Tibial artery (tissue), 4 donors: ENCODE data around the gene ZFAND3.
"Not testable (repeated sequence)": the region's sequence is repeated elsewhere in the genome, so short reads cannot be mapped to it uniquely, and the experiment has no call there.

Experiments used
- DNase-seq, 2 donors: peaks; one replicate each; pipeline ENCODE4 v3.0.0-alpha.2; 2019
- H3K27ac ChIP-seq, 2 donors: fragments of 200-600 bp; sonication (generic) in 1 of 2; 1 replicate in 1 of 2; 2 replicates in 1 of 2; pipeline ENCODE4 v1.5.1; 2018 to 2019; ENCODE audit warnings: mild to moderate bottlenecking in 1 of 2
- H3K27me3 ChIP-seq, 2 donors: fragments of 200-600 bp; sonication (generic) in 1 of 2; one replicate each; pipeline versions ENCODE4 v1.5.1 to v1.6.0; 2016 to 2019
- H3K36me3 ChIP-seq, 3 donors: fragments of 200-600 bp; sonication (generic) in 2 of 3; one replicate each; pipeline ENCODE4 v1.5.1; 2016 to 2019; ENCODE audit warnings: mild to moderate bottlenecking in 2 of 3
- H3K4me1 ChIP-seq, 4 donors: fragments of 200-600 bp; sonication (generic) in 2 of 4; 1 replicate in 3 of 4; 2 replicates in 1 of 4; pipeline ENCODE4 v1.5.1; 2016 to 2019
- H3K4me3 ChIP-seq, 2 donors: fragments of 200-600 bp; sonication (generic) in 1 of 2; 1 replicate in 1 of 2; 2 replicates in 1 of 2; pipeline ENCODE4 v1.5.1; 2018 to 2019; ENCODE audit warnings: mild to moderate bottlenecking in 2 of 2
- H3K9me3 ChIP-seq, 3 donors: fragments of 200-600 bp; sonication (generic) in 1 of 3; one replicate each; pipeline ENCODE4 v1.5.1; 2016 to 2019
- CTCF ChIP-seq, 2 experiments: fragments of 200-600 bp in 1 of 2; fragments of 450-650 bp in 1 of 2; IDR thresholded peaks; one replicate each; pipeline ENCODE4 v1.5.1; 2017 to 2019; ENCODE audit warnings: antibody characterized with exemption in 2 of 2, mild to moderate bottlenecking in 1 of 2, moderate library complexity in 1 of 2
- intact Hi-C: fragments of 100-400 bp; cut with DNase I; formaldehyde crosslinking; loops from one replicate; pipeline ENCODE4 v1.15.0; 2023; ENCODE audit warnings: low total_unique reads

ZFAND3 gene

DNA sequence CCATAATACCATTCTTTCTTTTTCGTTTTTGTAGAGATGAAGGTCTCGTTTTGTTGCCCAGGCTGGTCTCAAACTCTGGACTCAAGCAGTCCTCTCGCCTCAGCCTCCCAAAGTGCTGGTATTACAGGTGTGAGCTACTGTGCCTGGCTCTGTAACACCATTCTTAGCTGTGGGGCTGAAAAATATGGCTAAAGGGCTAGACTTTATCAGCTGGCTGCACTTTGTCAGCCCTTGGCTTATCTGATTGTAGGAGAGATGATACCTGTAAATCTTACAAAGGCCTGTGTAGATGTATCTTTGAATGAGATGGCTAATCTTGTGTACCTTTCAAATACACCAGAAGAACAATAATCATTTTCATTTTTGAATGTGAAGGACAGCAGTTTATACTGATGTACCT, 55.2 kb downstream of the ZFAND3 start:
- peaks cover 0 to 39% (median 19%) of the 10 kb centered on the region in 4 donors for H3K4me1 ChIP-seq
- no peaks in the 10 kb centered on the region for H3K36me3 ChIP-seq
- no peak overlapping the region for H3K4me3 ChIP-seq
- intact Hi-C loops = no loop called here
- no peak overlapping the region for H3K27ac ChIP-seq
- no peak for DNase-seq
- no peaks in the 10 kb centered on the region for H3K27me3 ChIP-seq
- H3K9me3 ChIP-seq = peaks cover 0 to 6% (median 3%) of the 10 kb centered on the region in 3 donors
- TF ChIP-seq CTCF (IDR thresholded peaks at IDR 0.05) = no peak

- no peak for DNase-seq
- H3K4me3 ChIP-seq = no peak overlapping the region
- no peak overlapping the region for H3K27ac ChIP-seq
- peaks cover 0 to 46% (median 19%) of the 10 kb centered on the region in 4 donors for H3K4me1 ChIP-seq
- no peaks in the 10 kb centered on the region for H3K27me3 ChIP-seq
- TF ChIP-seq CTCF (IDR thresholded peaks at IDR 0.05) = no peak
- intact Hi-C loops = no loop called here
- peaks cover 0 to 6% (median 3%) of the 10 kb centered on the region in 3 donors for H3K9me3 ChIP-seq
- H3K36me3 ChIP-seq = no peaks in the 10 kb centered on the region
Observed at GRCh38 chr6:37875561-37876309, 56.2 kb downstream of the ZFAND3 start.

- Histone ChIP-seq H3K4me1 (peaks cover 0 to 56% (median 22%) of the 10 kb centered on the region in 4 donors), H3K27me3 (no peaks in the 10 kb centered on the region), H3K4me3 (no peak overlapping the region), H3K27ac (no peak overlapping the region), H3K9me3 (peaks cover 0 to 4% (median 0%) of the 10 kb centered on the region in 3 donors), H3K36me3 (no peaks in the 10 kb centered on the region)
- no peak for TF ChIP-seq CTCF (IDR thresholded peaks at IDR 0.05)
- DNase-seq = no peak
- intact Hi-C loops = no loop called here
Observed at GRCh38 chr6:37876843-37877242, 57.3 kb downstream of the ZFAND3 start.

DNA sequence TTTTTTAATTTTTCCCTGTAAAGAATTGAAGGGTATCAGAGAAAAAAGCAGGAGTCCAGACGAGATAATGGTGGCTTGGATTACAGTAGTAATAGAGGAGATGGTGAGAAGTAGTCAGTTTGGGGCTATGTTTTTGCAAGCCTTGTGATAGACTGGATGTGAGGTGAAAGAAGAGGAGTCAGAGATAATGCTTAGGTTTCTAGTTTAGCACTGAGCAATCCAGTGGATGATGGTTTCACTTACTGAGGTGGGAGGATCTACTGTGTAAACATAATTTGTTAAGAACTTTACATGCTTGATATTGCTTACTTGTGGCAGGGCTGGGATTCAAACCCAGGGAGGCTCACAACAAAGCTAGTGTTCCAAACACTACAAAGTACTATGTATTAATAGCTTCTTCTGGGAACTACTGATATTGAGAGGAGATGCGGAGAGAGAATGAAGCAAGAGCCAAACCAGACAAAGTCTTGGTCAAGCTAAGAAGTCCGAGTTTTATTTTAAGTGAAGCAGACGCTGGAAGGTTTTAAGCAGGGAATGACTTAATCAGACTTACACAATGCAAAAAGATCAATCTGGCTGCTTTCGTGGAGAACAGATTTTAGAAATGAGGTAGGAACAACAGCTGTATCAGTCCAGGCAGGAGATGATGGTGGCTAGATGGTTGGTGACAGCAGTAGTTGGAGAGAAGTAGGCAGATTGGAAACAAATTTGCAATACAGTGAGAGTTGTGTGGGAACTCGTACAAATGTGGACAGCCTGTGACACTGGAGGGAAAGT, 58.0 kb downstream of the ZFAND3 start:
- no peaks in the 10 kb centered on the region for H3K27me3 ChIP-seq
- H3K4me3 ChIP-seq = no peak overlapping the region
- H3K9me3 ChIP-seq = no peaks in the 10 kb centered on the region
- no peak for TF ChIP-seq CTCF (IDR thresholded peaks at IDR 0.05)
- intact Hi-C loops = no loop called here
- no peaks in the 10 kb centered on the region for H3K36me3 ChIP-seq
- DNase-seq = no peak
- no peak overlapping the region for H3K27ac ChIP-seq
- peaks cover 0 to 64% (median 28%) of the 10 kb centered on the region in 4 donors for H3K4me1 ChIP-seq

- Histone ChIP-seq H3K36me3 (no peaks in the 10 kb centered on the region), H3K4me1 (peaks cover 0 to 70% (median 34%) of the 10 kb centered on the region in 4 donors), H3K4me3 (no peak overlapping the region), H3K9me3 (no peaks in the 10 kb centered on the region), H3K27ac (no peak overlapping the region), H3K27me3 (no peaks in the 10 kb centered on the region)
- intact Hi-C loops = no loop called here
- TF ChIP-seq CTCF (IDR thresholded peaks at IDR 0.05) = no peak
- no peak for DNase-seq
Observed at GRCh38 chr6:37878150-37878710, 58.7 kb downstream of the ZFAND3 start.

DNA sequence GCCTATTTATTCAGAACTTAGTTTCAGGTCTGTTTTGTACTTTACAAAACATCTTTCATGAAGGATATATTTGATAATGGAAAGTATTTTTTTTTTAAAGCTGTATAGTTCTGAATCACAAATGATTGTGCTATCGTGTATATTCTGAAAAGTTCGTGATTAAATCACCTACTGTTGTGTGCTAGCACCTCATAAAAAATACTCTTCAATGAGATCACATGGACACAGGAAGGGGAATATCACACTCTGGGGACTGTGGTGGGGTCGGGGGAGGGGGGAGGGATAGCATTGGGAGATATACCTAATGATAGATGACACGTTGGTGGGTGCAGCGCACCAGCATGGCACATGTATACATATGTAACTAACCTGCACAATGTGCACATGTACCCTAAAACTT, 61.1 kb downstream of the ZFAND3 start:
- H3K4me1 ChIP-seq = peaks cover 0 to 73% (median 35%) of the 10 kb centered on the region in 4 donors
- H3K27ac ChIP-seq, H3K36me3 ChIP-seq, H3K4me3 ChIP-seq, H3K27me3 ChIP-seq, intact Hi-C loops, DNase-seq, H3K9me3 ChIP-seq: not testable (repeated sequence)
